NB4 (cell line): ENCODE measurements around the gene GLRX.
"Not testable (repeated sequence)": the region's sequence is repeated elsewhere in the genome, so short reads cannot be mapped to it uniquely, and the experiment has no call there.

Source experiments
- DNase-seq: peaks from one replicate; pipeline ENCODE4 v3.0.0; 2010; ENCODE audit warnings: low read depth
- H3K4me3 ChIP-seq: one replicate; pipeline ENCODE4 v1.5.1; 2011; ENCODE audit warnings: mild to moderate bottlenecking, low read depth, low read length, moderate library complexity
- CTCF ChIP-seq: IDR thresholded peaks from one replicate; pipeline ENCODE4 v1.5.1; 2012; ENCODE audit warnings: low read depth, low read length
- MYC ChIP-seq: IDR thresholded peaks from 2 replicates; pipeline ENCODE4 v1.6.1; 2011; ENCODE audit warnings: low read depth, low read length
- POLR2A ChIP-seq: IDR thresholded peaks from 2 replicates; pipeline ENCODE4 v1.6.1; 2011; ENCODE audit warnings: mild to moderate bottlenecking; ENCODE audit not compliant: insufficient read length; ENCODE audit errors: extremely low read depth
- TF ChIP-seq, protein P1 (sequence below): IDR thresholded peaks from 2 replicates; pipeline ENCODE4 v1.6.1; 2011; ENCODE audit warnings: low read depth, low read length

GLRX gene

GRCh38 chr5:95856501-95856981 lies 34.0 kb upstream of the GLRX start:
- no peak for DNase-seq
- TF ChIP-seq, protein P1, sequence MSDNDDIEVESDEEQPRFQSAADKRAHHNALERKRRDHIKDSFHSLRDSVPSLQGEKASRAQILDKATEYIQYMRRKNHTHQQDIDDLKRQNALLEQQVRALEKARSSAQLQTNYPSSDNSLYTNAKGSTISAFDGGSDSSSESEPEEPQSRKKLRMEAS, result no peak
- TF ChIP-seq MYC (no peak), CTCF (no peak), POLR2A (no peak)
- H3K4me3 ChIP-seq, result no peak overlapping the region

DNA sequence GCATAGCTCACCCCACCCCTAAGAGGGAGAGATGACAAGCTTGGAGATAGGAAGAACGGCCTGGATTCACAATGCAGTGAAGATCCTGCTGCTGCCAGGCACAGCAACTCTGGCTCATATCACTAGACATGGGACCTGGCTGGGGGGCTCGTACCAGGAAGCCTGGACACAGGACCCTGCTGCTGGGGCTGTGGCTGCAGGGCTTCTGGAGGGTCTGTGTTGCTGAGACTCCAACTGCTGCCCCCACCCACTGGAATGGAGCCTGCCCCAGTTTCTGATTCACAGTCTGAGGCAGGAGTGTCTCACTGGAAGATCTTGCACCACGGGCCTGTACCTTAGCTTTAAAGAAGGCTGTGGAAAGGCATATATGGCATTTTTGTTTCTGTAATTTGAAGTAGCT lies 31.0 kb upstream of the GLRX start:
- no peak overlapping the region for H3K4me3 ChIP-seq
- TF ChIP-seq, protein P1, result no peak
- TF ChIP-seq MYC (no peak), POLR2A (no peak), CTCF (no peak)
- no peak for DNase-seq

GRCh38 chr5:95852567-95852966 lies 30.0 kb upstream of the GLRX start:
- no peak overlapping the region for H3K4me3 ChIP-seq
- TF ChIP-seq MYC (no peak), CTCF (no peak), POLR2A (no peak)
- TF ChIP-seq, protein P1, result no peak
- no peak for DNase-seq

DNA sequence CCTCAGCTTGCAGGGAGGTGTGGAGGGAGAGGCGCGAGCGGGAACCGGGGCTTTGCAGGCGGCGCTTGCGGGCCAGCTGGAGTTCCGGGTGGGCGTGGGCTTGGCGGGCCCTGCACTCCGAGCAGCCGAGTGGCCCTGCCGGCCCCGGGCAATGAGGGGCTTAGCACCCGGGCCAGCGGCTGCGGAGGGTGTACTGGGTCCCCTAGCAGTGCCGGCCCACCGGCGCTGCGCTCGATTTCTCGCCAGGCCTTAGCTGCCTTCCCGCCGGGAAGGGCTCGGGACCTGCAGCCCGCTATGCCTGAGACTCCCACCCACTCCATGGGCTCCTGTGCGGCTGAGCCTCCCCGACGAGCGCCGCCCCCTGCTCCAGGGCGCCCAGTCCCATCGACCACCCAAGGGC lies 28.6 kb upstream of the GLRX start:
- H3K4me3 ChIP-seq, result not testable (repeated sequence)

GRCh38 chr5:95850391-95850894 lies 27.9 kb upstream of the GLRX start:
- no peak overlapping the region for H3K4me3 ChIP-seq
- no peak for DNase-seq
- TF ChIP-seq POLR2A, result no peak
- no peak for TF ChIP-seq CTCF

More for the DNA sequence above, 28.6 kb upstream of the GLRX start:
- DNase-seq, result not testable (repeated sequence)

GRCh38 chr5:95848701-95849100 lies 26.2 kb upstream of the GLRX start:
- TF ChIP-seq POLR2A (no peak), MYC (no peak), CTCF (no peak)
- TF ChIP-seq, protein P1, result no peak
- no peak for DNase-seq
- H3K4me3 ChIP-seq, result no peak overlapping the region
